HG03378 (cell line): ENCODE data around the gene PDE1C.
A peak's percentile ranks its signal among the peaks of the same experiment; 100 is the strongest.
"Not testable (repeated sequence)": the region's sequence is repeated elsewhere in the genome, so short reads cannot be mapped to it uniquely, and the experiment has no call there.

Source experiments
- ATAC-seq: cut with Tn5 transposase; IDR thresholded peaks from one replicate; pipeline ENCODE4 v1.9.1; 2021; ENCODE audit warnings: mild to moderate bottlenecking, moderate library complexity; ENCODE audit not compliant: unreplicated experiment

The PDE1C gene

GRCh38 chr7:32045228-32045627 is 25.0 kb downstream of the PDE1C start:
- ATAC-seq, result no peak

GRCh38 chr7:32044739-32045138 is 25.5 kb downstream of the PDE1C start:
- ATAC-seq, result no peak

GRCh38 chr7:32043688-32044087 is 26.5 kb downstream of the PDE1C start:
- peak; percentile 79 for ATAC-seq

- no peak for ATAC-seq
These were observed 27.3 kb downstream of the PDE1C start for GRCh38 chr7:32042900-32043299.

GRCh38 chr7:32039000-32039756 is 31.0 kb downstream of the PDE1C start:
- ATAC-seq, result no peak

GRCh38 chr7:32037650-32038198 is 32.5 kb downstream of the PDE1C start:
- ATAC-seq, result peak; percentile 85

- peak; percentile 54 for ATAC-seq
These were observed 33.6 kb downstream of the PDE1C start for GRCh38 chr7:32036557-32036956.

- no peak for ATAC-seq
These were observed 36.2 kb downstream of the PDE1C start for GRCh38 chr7:32034052-32034451.

- no peak for ATAC-seq
These were observed 37.2 kb downstream of the PDE1C start for GRCh38 chr7:32033006-32033405.

GRCh38 chr7:32032211-32032610 is 38.0 kb downstream of the PDE1C start:
- no peak for ATAC-seq

GRCh38 chr7:32030904-32031692 is 39.1 kb downstream of the PDE1C start:
- no peak for ATAC-seq

GRCh38 chr7:32026083-32026425 is 44.2 kb downstream of the PDE1C start:
- no peak for ATAC-seq

- ATAC-seq, result no peak
These were observed 44.7 kb downstream of the PDE1C start for GRCh38 chr7:32025381-32026082.

- no peak for ATAC-seq
These were observed 46.8 kb downstream of the PDE1C start for GRCh38 chr7:32023376-32023775.

GRCh38 chr7:32022966-32023365 is 47.2 kb downstream of the PDE1C start:
- ATAC-seq, result no peak

GRCh38 chr7:32020551-32021159 is 49.6 kb downstream of the PDE1C start:
- ATAC-seq, result no peak

- no peak for ATAC-seq
These were observed 51.2 kb downstream of the PDE1C start for GRCh38 chr7:32018845-32019578.

- no peak for ATAC-seq
These were observed 55.1 kb downstream of the PDE1C start for GRCh38 chr7:32015133-32015532.

- ATAC-seq, result not testable (repeated sequence)
These were observed 56.7 kb downstream of the PDE1C start for GRCh38 chr7:32013471-32013870.

GRCh38 chr7:32005577-32005976 is 64.6 kb downstream of the PDE1C start:
- no peak for ATAC-seq
